ENCODE data around the gene SPINK9.
"Not testable (repeated sequence)": the region's sequence is repeated elsewhere in the genome, so short reads cannot be mapped to it uniquely, and the experiment has no call there.

Gene SPINK9

GRCh38 chr5:148335259-148335658, at the start of gene SPINK9:
TSS of gene SPINK9 (plus strand) at chr5:148335559. CDS start at chr5:148335614, 55 bp downstream.
- no peak for DNase-seq (ENCODE audit: low read depth in 2 of 2)

- no peak for DNase-seq (ENCODE audit: low read depth in 2 of 2)
Observed at GRCh38 chr5:148290271-148291195, 44.8 kb upstream of the SPINK9 start.

GRCh38 chr5:148297731-148298130, 37.6 kb upstream of the SPINK9 start:
- DNase-seq (ENCODE audit: low read depth in 2 of 2) = no peak

- no peak for DNase-seq (ENCODE audit: low read depth in 2 of 2)
Observed at GRCh38 chr5:148306446-148306845, 28.9 kb upstream of the SPINK9 start.

- DNase-seq (ENCODE audit: low read depth in 2 of 2) = no peak
Observed at GRCh38 chr5:148309019-148309418, 26.3 kb upstream of the SPINK9 start.

- no peak for DNase-seq (ENCODE audit: low read depth in 2 of 2)
Observed at GRCh38 chr5:148309746-148310145, 25.6 kb upstream of the SPINK9 start.

- DNase-seq (ENCODE audit: low read depth in 2 of 2) = no peak
Observed at GRCh38 chr5:148311484-148311883, 23.9 kb upstream of the SPINK9 start.

- DNase-seq (ENCODE audit: low read depth in 2 of 2) = no peak
Observed at GRCh38 chr5:148312153-148312552, 23.2 kb upstream of the SPINK9 start, which contains the start of gene SPINK7. TSS of gene SPINK7 (plus strand) at chr5:148312423. CDS start at chr5:148312484, 61 bp downstream.

- no peak for DNase-seq (ENCODE audit: low read depth in 2 of 2)
Observed at GRCh38 chr5:148314187-148314586, 21.2 kb upstream of the SPINK9 start.

- no peak for DNase-seq (ENCODE audit: low read depth in 2 of 2)
Observed at GRCh38 chr5:148314731-148315130, 20.6 kb upstream of the SPINK9 start.

GRCh38 chr5:148320011-148320963, 15.1 kb upstream of the SPINK9 start:
- DNase-seq (ENCODE audit: low read depth in 2 of 2) = not testable (repeated sequence)

- DNase-seq (ENCODE audit: low read depth in 2 of 2) = no peak
Observed at GRCh38 chr5:148333262-148333849, 2.0 kb upstream of the SPINK9 start.

GRCh38 chr5:148336704-148337435, 1.5 kb downstream of the SPINK9 start:
- DNase-seq (ENCODE audit: low read depth in 2 of 2) = no peak

- no peak for DNase-seq (ENCODE audit: low read depth in 2 of 2)
Observed at GRCh38 chr5:148342371-148343045, 7.1 kb downstream of the SPINK9 start.

GRCh38 chr5:148343046-148343407, 7.7 kb downstream of the SPINK9 start:
- no peak for DNase-seq (ENCODE audit: low read depth in 2 of 2)

- no peak for DNase-seq (ENCODE audit: low read depth in 2 of 2)
Observed at GRCh38 chr5:148343603-148344487, 8.5 kb downstream of the SPINK9 start.

- DNase-seq (ENCODE audit: low read depth in 2 of 2) = no peak
Observed at GRCh38 chr5:148347706-148348105, 12.3 kb downstream of the SPINK9 start.

GRCh38 chr5:148352696-148353095, 17.3 kb downstream of the SPINK9 start:
- DNase-seq (ENCODE audit: low read depth in 2 of 2) = no peak

GRCh38 chr5:148353634-148354033, 18.3 kb downstream of the SPINK9 start:
- no peak for DNase-seq (ENCODE audit: low read depth in 2 of 2)

- DNase-seq (ENCODE audit: low read depth in 2 of 2) = no peak
Observed at GRCh38 chr5:148364343-148364742, 29.0 kb downstream of the SPINK9 start.
